ENCODE measurements around the gene CFAP54.
"Not testable (repeated sequence)": the region's sequence is repeated elsewhere in the genome, so short reads cannot be mapped to it uniquely, and the experiment has no call there.

CFAP54 gene

GRCh38 chr12:96493106-96493505, 3.7 kb downstream of the CFAP54 start:
- in situ Hi-C loops (cut with HindIII; ENCODE audit: low sequenced_read_pairs) = no loop called here
- no peak for TF ChIP-seq CTCF (IDR thresholded peaks at IDR 0.05; ENCODE audit: low read depth, low read length, missing control alignments)
- no peak for DNase-seq (ENCODE audit: low read depth)
- no peak overlapping the region for H3K4me3 ChIP-seq (ENCODE audit: low read depth, low read length)

DNA sequence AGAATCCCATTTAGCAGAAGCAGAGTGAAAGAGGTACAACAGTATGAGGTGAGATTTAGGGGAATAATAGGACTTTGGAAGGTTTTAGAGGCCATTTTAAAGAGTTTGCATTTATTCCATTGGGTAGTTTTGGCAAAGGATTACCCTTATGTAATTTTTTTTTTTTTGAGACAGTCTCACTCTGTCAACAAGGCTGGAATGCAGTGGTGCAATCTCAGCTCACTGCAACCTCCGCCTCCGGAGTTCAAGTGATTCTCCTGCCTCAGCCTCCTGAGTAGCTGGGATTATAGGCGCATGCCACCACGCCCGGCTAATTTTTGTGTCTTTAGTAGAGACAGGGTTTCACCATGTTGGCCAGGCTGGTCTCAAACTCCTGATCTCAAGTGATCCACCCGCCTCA, 4.8 kb downstream of the CFAP54 start:
- in situ Hi-C loops (cut with HindIII; ENCODE audit: low sequenced_read_pairs); H3K4me3 ChIP-seq (ENCODE audit: low read depth, low read length); DNase-seq (ENCODE audit: low read depth): not testable (repeated sequence)

- no peak overlapping the region for H3K4me3 ChIP-seq (ENCODE audit: low read depth, low read length)
- TF ChIP-seq CTCF (IDR thresholded peaks at IDR 0.05; ENCODE audit: low read depth, low read length, missing control alignments) = no peak
- no peak for DNase-seq (ENCODE audit: low read depth)
- in situ Hi-C loops (cut with HindIII; ENCODE audit: low sequenced_read_pairs) = no loop called here
These were observed 5.8 kb downstream of the CFAP54 start for GRCh38 chr12:96495155-96495554.

GRCh38 chr12:96495841-96496545, 6.6 kb downstream of the CFAP54 start:
- TF ChIP-seq CTCF (IDR thresholded peaks at IDR 0.05; ENCODE audit: low read depth, low read length, missing control alignments) = no peak
- no peak overlapping the region for H3K4me3 ChIP-seq (ENCODE audit: low read depth, low read length)
- no peak for DNase-seq (ENCODE audit: low read depth)
- in situ Hi-C loops (cut with HindIII; ENCODE audit: low sequenced_read_pairs) = no loop called here

DNA sequence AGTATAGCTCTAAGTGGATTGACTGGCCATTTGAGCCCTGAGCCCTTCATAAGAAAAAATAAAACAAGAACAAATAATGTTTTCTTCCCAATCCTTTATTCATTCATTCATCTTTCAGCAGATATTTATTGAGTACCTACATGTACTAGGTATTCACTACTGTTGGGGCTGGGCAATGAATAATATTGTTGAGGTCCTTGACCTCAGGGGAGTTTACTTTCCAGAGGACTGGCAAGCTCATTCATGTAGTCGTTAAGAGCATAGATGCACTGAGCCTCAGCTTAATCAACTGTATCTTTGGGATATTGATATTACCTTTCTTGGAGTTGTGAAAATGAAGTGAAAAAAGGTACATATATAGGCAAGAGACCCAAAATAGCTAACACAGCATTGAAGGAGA, 7.6 kb downstream of the CFAP54 start:
- TF ChIP-seq CTCF (IDR thresholded peaks at IDR 0.05; ENCODE audit: low read depth, low read length, missing control alignments) = no peak
- DNase-seq (ENCODE audit: low read depth) = no peak
- H3K4me3 ChIP-seq (ENCODE audit: low read depth, low read length) = no peak overlapping the region
- in situ Hi-C loops (cut with HindIII; ENCODE audit: low sequenced_read_pairs) = no loop called here

DNA sequence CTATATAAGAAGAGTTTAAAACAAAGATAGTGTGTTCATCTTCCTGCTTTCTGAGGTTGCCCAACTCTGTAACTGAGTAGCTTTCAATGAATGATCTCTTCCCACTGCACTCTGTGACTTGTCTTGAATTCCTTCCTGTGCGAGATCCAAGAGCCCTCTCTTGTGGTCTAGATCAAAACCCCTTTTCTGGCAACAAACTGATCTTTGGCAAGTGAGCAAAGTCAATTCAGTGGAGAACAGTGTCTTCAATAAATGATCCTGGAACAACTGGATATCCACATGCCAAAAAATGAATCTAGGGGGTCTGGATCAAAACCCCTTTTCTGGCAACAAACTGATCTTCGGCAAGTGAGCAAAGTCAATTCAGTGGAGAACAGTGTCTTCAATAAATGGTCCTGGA, 8.5 kb downstream of the CFAP54 start:
- no peak overlapping the region for H3K4me3 ChIP-seq (ENCODE audit: low read depth, low read length)
- in situ Hi-C loops (cut with HindIII; ENCODE audit: low sequenced_read_pairs) = no loop called here
- TF ChIP-seq CTCF (IDR thresholded peaks at IDR 0.05; ENCODE audit: low read depth, low read length, missing control alignments) = peak; percentile 1
- no peak for DNase-seq (ENCODE audit: low read depth)

- H3K4me3 ChIP-seq (ENCODE audit: low read depth, low read length) = no peak overlapping the region
- TF ChIP-seq CTCF (IDR thresholded peaks at IDR 0.05; ENCODE audit: low read depth, low read length, missing control alignments) = peak; percentile 28
- no peak for DNase-seq (ENCODE audit: low read depth)
- in situ Hi-C loops (cut with HindIII; ENCODE audit: low sequenced_read_pairs) = loop anchor here (5.0 to 25.0 kb wide), 3 partner anchors 98 to 888 kb away; partner anchors contain the start of gene CDK17
These were observed 11.3 kb downstream of the CFAP54 start for GRCh38 chr12:96500693-96501092.
